HG03066 (cell line): Measurements from ENCODE around the gene SLAMF6.
"Not testable (repeated sequence)": the region's sequence is repeated elsewhere in the genome, so short reads cannot be mapped to it uniquely, and the experiment has no call there.

Experiments used
- ATAC-seq: cut with Tn5 transposase; IDR thresholded peaks from one replicate; pipeline ENCODE4 v1.9.1; 2021; ENCODE audit warnings: low read depth; ENCODE audit not compliant: unreplicated experiment

Gene SLAMF6

DNA sequence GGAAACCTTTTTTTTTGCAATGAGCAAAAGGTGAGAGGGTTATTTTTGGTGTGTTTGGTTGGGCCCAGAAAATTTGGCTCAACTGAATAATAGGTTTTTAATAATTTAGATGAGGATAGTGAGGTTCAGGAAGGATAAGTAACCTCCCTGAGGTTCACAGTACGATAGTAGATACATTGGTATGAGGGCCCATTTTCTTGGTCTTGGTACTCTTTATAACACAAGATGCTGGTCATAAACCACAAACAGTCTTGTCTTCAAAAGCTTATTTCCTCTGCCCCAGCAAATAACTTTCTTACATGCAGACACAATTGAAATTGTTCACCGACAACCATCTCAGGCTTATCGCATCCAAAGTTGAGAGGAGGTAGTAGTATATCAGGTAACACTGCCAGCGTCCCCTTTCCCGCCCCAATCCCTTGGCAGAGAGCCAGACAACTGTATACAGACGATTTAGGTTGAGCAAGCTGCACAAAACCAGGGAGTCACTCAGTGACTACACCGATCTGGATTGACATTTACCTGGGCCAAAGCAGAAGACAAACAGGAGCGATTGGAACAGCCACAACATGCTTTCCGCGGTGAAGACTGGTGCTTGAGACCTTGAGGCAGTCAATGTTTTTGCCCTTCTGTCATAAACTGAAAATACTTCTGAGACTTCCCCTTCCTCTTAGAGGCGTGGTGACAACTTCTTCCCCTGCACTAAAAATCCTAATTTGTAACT lies at the start of gene SLAMF6:
TSS of gene SLAMF6 (minus strand) at position 634 of the 724 bp plus-strand sequence. CDS start at position 571, 63 bp downstream.
- no peak for ATAC-seq

- ATAC-seq: no peak
Measured at GRCh38 chr1:160570840-160571239, 47.8 kb upstream of the SLAMF6 start.

- ATAC-seq: no peak
Measured at GRCh38 chr1:160569806-160570205, 46.8 kb upstream of the SLAMF6 start.

DNA sequence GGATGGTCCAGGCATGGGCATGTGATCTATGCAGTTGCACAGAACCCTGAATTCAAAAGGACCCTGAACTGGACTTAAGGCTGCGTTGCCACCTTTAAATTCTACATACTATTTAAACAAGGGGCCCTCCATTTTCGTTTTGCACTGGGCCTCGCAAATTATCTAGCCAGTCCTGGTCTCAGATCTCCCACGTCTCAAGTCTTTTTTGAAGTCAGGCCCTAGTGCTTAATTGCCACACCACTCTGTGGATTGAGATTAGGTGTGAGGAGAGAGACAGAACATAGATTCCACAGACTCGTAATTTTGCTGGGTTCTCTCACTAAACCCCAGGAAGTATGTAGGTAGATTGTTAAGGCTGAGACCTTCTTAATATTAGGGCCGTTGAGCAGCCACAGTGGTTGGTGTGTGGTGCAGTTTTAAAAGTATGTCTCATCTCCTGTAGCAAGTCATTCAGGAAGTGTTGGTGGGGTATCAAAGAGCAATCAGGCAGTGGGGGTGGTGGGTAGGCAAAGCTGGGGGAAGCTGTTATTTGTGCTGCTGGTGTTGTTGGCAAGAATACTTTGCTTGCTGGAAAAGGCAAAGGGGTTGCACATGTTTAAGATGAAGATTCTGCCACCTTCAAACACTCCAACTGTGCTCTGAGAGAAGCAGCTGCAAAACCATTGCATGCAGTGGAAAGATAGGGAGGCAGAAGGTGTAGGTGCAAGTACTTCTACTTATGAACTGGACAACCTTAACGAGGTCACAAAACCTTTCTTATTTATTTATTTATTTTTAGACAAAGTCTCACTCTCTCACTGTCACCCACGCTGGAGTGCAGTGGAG lies 45.0 kb upstream of the SLAMF6 start:
- ATAC-seq: no peak

- no peak for ATAC-seq
Measured at GRCh38 chr1:160567341-160567740, 44.3 kb upstream of the SLAMF6 start.

DNA sequence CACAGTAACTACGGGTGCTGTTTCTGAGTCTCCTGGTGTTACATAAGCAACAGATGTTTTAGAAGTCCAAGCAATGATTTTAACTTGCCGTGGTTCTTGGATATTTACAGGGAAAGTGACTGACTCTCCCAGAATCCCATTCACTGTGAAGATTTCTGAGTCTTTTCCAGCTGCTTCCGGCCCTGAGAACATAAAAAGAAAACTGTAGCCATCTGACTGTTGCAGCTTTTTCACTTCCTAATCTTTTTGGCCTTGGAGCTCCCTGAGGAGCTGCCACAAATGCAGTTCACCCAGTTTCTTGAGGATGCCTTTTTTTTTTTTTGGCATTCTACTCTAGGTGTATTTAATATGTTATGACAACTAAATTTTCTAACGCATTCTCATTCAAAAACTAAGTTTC lies 42.5 kb upstream of the SLAMF6 start:
- ATAC-seq: no peak

- ATAC-seq: not testable (repeated sequence)
Measured at GRCh38 chr1:160563230-160563629, 40.2 kb upstream of the SLAMF6 start.

DNA sequence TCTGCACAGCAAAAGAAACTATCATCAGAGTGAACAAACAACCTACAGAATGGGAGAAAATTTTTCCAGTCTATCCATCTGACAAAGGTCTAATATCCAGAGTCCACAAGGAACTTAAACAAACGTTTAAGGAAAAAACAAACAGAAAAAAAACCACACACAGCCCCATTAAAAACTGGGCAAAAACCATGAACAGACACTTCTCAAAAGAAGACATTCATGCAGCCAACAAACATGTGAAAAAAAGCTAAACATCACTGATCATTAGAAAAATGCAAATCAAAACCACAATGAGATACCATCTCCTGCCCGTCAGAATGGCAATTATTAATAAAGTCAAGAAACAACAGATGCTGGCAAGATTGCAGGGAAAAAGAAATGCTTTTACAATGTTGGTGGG lies 39.7 kb upstream of the SLAMF6 start:
- ATAC-seq: not testable (repeated sequence)

GRCh38 chr1:160560806-160561205 lies 37.8 kb upstream of the SLAMF6 start:
- ATAC-seq: no peak

GRCh38 chr1:160560045-160560705 lies 37.1 kb upstream of the SLAMF6 start:
- ATAC-seq: no peak

- ATAC-seq: not testable (repeated sequence)
Measured at GRCh38 chr1:160559437-160559836, 36.4 kb upstream of the SLAMF6 start.

DNA sequence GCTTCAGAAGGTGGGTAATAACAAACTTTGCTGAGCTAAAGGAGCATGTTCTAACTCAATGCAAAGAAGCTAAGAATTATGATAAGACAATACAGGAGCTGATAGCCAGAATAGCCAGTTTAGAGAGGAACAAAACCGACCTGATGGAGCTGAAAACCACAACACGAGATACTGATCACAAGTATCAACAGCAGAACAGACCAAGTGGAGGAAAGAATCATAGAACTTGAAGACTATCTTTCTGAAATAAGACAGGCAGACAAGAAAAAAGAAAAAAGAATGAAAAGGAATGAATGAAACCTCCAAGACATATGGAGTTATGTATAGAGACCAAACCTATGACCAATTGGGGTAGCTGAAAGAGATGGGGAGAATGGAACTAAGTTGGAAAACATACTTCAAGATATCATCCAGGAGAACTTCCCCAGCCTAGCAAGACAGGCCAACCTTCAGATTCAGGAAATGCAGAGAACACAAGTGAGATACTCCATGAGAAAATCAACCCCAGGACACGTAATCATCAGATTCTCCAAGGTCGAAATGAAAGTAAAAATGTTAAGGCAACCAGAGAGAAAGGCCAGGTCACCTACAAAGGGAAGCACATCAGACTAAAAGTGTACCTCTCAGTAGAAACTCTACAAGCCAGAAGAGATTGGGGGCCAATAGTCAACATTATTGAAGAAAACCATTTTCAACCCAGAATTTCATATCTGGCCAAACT lies 35.8 kb upstream of the SLAMF6 start:
- ATAC-seq: no peak

DNA sequence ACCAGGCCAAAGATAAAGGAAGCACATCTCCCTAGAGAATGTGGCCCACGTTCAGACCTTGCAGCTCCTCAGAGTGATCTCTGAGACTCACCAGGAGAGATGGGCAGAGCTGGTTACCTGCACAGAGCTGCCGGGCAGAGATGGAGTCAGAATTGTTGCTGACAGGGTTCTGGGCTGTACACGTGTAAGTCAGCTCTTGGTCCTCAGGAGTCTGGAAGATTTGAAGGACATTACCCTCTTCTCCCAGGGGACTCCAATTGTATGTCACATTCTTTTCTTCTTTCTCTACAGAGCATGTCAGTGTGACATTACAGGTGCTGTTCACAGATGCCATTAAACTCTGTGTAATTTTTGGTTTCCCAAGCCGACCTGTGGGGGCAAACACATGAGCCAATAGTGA lies 30.7 kb upstream of the SLAMF6 start:
- no peak for ATAC-seq

DNA sequence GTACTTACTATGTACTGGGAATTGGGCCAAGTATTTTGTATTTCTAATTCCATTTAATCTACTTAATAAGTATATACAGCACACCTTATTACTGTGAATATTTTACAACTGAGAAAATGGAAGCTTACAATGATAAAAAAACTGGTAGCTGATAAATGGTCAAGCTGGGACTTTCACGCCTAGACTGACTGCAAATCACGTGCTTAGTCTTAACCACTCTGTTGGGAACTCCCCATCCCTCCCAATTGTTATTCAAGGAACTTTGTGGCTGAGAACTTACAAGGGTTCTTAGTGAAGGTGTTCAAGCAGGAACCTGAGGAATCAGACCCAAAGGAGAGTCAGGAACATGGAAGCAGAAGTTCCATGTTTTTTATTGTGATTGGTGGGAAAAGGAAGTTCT lies 29.4 kb upstream of the SLAMF6 start:
- no peak for ATAC-seq

GRCh38 chr1:160550572-160551034 lies 27.5 kb upstream of the SLAMF6 start:
- ATAC-seq: no peak

DNA sequence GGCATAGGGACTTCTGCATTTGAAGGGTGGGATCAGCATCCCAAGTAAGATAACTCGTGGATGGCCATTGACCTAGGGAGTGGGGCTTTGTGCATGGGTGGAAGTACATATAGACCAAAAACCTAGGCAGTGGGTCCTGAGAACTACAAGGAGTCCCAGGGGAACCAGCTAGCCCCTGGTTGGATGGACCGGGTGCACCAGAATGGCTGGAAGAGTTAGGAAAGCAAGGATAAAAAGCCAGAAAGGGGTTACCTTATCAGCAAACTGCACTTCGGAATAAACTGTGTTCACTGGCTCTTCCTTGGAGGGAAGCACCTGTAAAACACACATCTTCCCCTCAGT lies 26.6 kb upstream of the SLAMF6 start:
- ATAC-seq: no peak

GRCh38 chr1:160548960-160549664 lies 26.1 kb upstream of the SLAMF6 start:
- peak; percentile 34 for ATAC-seq

GRCh38 chr1:160548183-160548582 lies 25.1 kb upstream of the SLAMF6 start:
- no peak for ATAC-seq

DNA sequence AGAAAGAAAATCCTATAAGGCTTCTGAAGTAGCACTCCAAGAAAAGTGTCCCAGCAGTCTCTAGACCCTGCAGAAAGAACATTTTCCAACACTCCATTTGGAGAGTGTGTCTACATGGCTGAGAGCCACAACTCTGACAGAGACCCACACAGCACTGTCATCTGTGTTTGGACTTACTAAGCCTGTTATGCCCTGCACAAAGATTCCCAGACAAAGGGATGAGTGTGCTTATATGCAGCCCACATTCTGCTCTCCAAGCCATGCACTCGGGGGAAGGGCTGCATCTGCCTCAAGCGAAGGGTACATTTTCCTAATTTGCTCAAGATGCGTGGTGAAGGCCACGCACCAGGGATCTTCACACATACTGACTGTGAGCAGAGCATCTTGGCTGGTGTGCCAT lies 24.4 kb upstream of the SLAMF6 start:
- ATAC-seq: no peak

DNA sequence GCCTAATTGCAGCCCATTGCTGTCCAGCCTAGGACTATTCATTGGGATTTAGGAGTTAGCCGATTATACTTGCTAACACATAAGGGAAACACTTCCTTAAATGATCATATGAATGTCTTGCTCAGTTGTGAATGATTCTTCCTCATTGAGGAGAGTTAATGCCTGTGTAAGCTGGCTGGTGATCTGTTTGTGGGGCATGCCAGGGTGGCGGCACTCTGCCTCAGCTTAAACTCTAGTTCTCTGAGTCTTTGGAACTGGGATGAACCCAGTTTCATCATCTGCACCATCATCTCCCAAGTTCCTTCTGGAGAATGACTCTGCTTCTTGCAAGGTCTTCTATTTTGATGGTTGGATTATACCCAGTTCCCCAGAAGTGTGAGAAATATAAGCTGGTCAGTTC lies 23.9 kb upstream of the SLAMF6 start:
- no peak for ATAC-seq
